Measurements from ENCODE around the gene REX1BD.

DNA sequence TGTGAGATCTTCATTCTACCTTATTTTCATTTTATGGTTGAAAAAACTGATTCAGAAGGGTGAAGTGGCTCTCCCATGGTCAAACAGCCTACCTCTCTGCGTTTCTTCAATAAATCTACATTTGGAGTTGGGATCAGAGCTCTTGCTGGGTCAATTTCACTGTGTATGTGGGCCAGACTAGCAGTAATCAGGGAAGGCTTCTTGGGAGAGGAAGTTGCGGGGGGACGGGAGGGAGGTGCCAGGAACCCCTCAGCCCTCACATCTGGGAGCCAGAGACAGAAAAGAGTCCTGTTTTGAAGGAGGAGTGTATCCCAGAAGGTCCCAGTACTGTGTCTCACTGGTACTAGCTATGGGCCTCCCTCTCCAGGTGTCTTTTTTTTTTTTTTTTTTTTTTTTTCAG, 30.0 kb upstream of the REX1BD start:
- TF ChIP-seq, protein P1, sequence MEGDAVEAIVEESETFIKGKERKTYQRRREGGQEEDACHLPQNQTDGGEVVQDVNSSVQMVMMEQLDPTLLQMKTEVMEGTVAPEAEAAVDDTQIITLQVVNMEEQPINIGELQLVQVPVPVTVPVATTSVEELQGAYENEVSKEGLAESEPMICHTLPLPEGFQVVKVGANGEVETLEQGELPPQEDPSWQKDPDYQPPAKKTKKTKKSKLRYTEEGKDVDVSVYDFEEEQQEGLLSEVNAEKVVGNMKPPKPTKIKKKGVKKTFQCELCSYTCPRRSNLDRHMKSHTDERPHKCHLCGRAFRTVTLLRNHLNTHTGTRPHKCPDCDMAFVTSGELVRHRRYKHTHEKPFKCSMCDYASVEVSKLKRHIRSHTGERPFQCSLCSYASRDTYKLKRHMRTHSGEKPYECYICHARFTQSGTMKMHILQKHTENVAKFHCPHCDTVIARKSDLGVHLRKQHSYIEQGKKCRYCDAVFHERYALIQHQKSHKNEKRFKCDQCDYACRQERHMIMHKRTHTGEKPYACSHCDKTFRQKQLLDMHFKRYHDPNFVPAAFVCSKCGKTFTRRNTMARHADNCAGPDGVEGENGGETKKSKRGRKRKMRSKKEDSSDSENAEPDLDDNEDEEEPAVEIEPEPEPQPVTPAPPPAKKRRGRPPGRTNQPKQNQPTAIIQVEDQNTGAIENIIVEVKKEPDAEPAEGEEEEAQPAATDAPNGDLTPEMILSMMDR (IDR thresholded peaks at IDR 0.05), result no peak
- TF ChIP-seq EZH2 (IDR thresholded peaks at IDR 0.05; ENCODE audit: borderline replicate concordance, insufficient read depth, low read depth, low read length, poor library complexity, severe bottlenecking), result no peak

Data from B cell (primary cell).